ENCODE measurements around the gene EDA.

The EDA gene

DNA sequence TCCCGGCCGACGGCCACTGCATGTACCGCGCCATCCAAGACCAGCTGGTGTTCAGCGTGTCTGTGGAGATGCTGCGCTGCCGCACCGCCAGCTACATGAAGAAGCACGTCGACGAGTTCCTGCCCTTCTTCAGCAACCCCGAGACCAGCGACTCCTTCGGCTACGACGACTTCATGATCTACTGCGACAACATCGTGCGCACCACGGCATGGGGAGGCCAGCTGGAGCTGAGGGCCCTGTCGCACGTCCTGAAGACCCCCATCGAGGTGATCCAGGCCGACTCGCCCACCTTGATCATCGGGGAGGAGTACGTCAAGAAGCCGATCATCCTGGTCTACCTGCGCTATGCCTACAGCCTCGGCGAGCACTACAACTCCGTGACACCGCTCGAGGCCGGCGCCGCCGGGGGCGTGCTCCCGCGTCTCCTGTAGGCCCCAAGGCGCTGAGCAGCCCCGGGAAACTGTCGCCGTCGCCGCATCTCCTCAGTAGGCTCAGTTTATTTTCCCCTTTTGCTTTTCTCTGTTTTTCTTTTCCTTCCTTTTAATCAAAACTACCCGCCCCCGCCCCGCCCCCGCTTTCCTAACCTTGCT is 447.1 kb downstream of the EDA start:
- no peaks in the 10 kb centered on the region for H3K36me3 ChIP-seq (ENCODE audit: insufficient read depth, low read length)
- H3K27me3 ChIP-seq (ENCODE audit: insufficient read depth, low read length, poor library complexity, severe bottlenecking), result no peaks in the 10 kb centered on the region
- H4K20me1 ChIP-seq (ENCODE audit: insufficient read depth, low read length, poor library complexity, severe bottlenecking), result no peaks in the 10 kb centered on the region
- TF ChIP-seq, protein P1, sequence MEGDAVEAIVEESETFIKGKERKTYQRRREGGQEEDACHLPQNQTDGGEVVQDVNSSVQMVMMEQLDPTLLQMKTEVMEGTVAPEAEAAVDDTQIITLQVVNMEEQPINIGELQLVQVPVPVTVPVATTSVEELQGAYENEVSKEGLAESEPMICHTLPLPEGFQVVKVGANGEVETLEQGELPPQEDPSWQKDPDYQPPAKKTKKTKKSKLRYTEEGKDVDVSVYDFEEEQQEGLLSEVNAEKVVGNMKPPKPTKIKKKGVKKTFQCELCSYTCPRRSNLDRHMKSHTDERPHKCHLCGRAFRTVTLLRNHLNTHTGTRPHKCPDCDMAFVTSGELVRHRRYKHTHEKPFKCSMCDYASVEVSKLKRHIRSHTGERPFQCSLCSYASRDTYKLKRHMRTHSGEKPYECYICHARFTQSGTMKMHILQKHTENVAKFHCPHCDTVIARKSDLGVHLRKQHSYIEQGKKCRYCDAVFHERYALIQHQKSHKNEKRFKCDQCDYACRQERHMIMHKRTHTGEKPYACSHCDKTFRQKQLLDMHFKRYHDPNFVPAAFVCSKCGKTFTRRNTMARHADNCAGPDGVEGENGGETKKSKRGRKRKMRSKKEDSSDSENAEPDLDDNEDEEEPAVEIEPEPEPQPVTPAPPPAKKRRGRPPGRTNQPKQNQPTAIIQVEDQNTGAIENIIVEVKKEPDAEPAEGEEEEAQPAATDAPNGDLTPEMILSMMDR (conservative IDR thresholded peaks at IDR 0.05; ENCODE audit: low read length), result no peak
- no peak for TF ChIP-seq EZH2phosphoT487 (IDR thresholded peaks at IDR 0.05; ENCODE audit: borderline replicate concordance)
- H3K79me2 ChIP-seq (ENCODE audit: insufficient read depth, low read length), result no peaks in the 10 kb centered on the region
- no peak overlapping the region for H3K9ac ChIP-seq (ENCODE audit: low read depth, low read length, poor library complexity, severe bottlenecking)
- H3K9me2 ChIP-seq (replicated peaks; ENCODE audit: low read depth, low read length), result no peaks in the 10 kb centered on the region
- H3F3A ChIP-seq (ENCODE audit: low read depth), result no peaks in the 10 kb centered on the region
- H3K4me1 ChIP-seq (ENCODE audit: insufficient read depth, low read length, poor library complexity, severe bottlenecking), result no peaks in the 10 kb centered on the region
- no peak overlapping the region for H3K4me3 ChIP-seq (ENCODE audit: low read length, poor library complexity, severe bottlenecking)
- H2AFZ ChIP-seq (ENCODE audit: low read length), result no peak overlapping the region
- no peak overlapping the region for H3K4me2 ChIP-seq (ENCODE audit: low read depth, low read length, poor library complexity, severe bottlenecking)
- H3K9me3 ChIP-seq (ENCODE audit: insufficient read depth, low read depth, low read length), result no peaks in the 10 kb centered on the region

DNA sequence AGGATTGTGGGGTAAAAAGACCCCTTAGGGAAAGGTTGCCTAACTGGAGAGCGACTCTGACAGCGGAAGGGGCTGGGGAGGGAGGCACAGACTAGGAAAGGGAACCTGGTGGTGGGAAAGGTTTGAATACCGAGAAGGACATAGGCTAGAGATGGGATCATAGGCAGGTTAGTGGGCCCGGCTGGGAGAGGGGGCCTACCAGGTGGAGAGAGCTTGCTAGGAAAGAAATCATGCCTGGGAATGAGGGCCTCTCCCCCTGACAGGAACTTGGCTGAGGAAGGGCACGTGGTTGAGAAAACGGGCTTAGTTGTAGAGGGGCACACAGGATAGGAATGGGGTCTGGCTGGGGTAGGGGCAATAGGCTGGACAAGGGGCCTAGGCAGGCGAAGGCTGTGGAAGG is 450.7 kb downstream of the EDA start:
- TF ChIP-seq, protein P1 (conservative IDR thresholded peaks at IDR 0.05; ENCODE audit: low read length), result no peak
- TF ChIP-seq EZH2phosphoT487 (IDR thresholded peaks at IDR 0.05; ENCODE audit: borderline replicate concordance), result no peak

DNA sequence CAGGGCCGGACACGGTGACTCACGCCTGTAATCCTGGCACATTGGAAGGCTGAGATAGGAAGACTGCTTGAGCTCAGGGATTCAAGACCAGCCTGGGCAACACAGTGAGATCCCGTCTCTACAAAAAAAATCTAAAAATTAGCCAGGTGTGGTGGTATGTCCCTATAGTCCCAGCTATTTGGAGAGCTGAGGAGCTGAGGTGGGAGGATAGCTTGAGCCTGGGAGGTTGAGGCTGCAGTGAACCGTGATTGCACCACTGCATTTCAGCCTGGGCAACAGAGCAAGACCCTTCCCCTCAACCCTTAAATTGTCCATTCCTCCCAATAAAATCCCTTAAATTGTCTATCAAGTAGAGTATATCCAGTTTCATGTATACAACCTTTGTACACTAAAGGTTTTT is 463.4 kb downstream of the EDA start:
- Histone ChIP-seq H3K4me3 (ENCODE audit: low read length, poor library complexity, severe bottlenecking) (no peak overlapping the region), H3K4me1 (ENCODE audit: insufficient read depth, low read length, poor library complexity, severe bottlenecking) (no peaks in the 10 kb centered on the region), H4K20me1 (ENCODE audit: insufficient read depth, low read length, poor library complexity, severe bottlenecking) (no peaks in the 10 kb centered on the region), H3K4me2 (ENCODE audit: low read depth, low read length, poor library complexity, severe bottlenecking) (no peak overlapping the region), H3K27me3 (ENCODE audit: insufficient read depth, low read length, poor library complexity, severe bottlenecking) (no peaks in the 10 kb centered on the region), H3K79me2 (ENCODE audit: insufficient read depth, low read length) (no peaks in the 10 kb centered on the region), H2AFZ (ENCODE audit: low read length) (no peak overlapping the region), H3F3A (ENCODE audit: low read depth) (no peaks in the 10 kb centered on the region), H3K9me2 (replicated peaks; ENCODE audit: low read depth, low read length) (no peaks in the 10 kb centered on the region), H3K36me3 (ENCODE audit: insufficient read depth, low read length) (no peaks in the 10 kb centered on the region), H3K9ac (ENCODE audit: low read depth, low read length, poor library complexity, severe bottlenecking) (no peak overlapping the region), H3K9me3 (ENCODE audit: insufficient read depth, low read depth, low read length) (no peaks in the 10 kb centered on the region)
- TF ChIP-seq, protein P1 (conservative IDR thresholded peaks at IDR 0.05; ENCODE audit: low read length), result no peak
- no peak for TF ChIP-seq EZH2phosphoT487 (IDR thresholded peaks at IDR 0.05; ENCODE audit: borderline replicate concordance)

More for the DNA sequence above, 450.7 kb downstream of the EDA start:
- no peaks in the 10 kb centered on the region for H3K79me2 ChIP-seq (ENCODE audit: insufficient read depth, low read length)
- no peak overlapping the region for H2AFZ ChIP-seq (ENCODE audit: low read length)
- no peaks in the 10 kb centered on the region for H4K20me1 ChIP-seq (ENCODE audit: insufficient read depth, low read length, poor library complexity, severe bottlenecking)
- H3K4me3 ChIP-seq (ENCODE audit: low read length, poor library complexity, severe bottlenecking), result no peak overlapping the region
- no peaks in the 10 kb centered on the region for H3F3A ChIP-seq (ENCODE audit: low read depth)
- no peak overlapping the region for H3K4me2 ChIP-seq (ENCODE audit: low read depth, low read length, poor library complexity, severe bottlenecking)
- H3K9me2 ChIP-seq (replicated peaks; ENCODE audit: low read depth, low read length), result no peaks in the 10 kb centered on the region
- H3K9ac ChIP-seq (ENCODE audit: low read depth, low read length, poor library complexity, severe bottlenecking), result no peak overlapping the region
- no peaks in the 10 kb centered on the region for H3K9me3 ChIP-seq (ENCODE audit: insufficient read depth, low read depth, low read length)
- H3K27me3 ChIP-seq (ENCODE audit: insufficient read depth, low read length, poor library complexity, severe bottlenecking), result no peaks in the 10 kb centered on the region
- H3K36me3 ChIP-seq (ENCODE audit: insufficient read depth, low read length), result no peaks in the 10 kb centered on the region
- no peaks in the 10 kb centered on the region for H3K4me1 ChIP-seq (ENCODE audit: insufficient read depth, low read length, poor library complexity, severe bottlenecking)

Data from Loucy (cell line).